Measurements from ENCODE around the gene CRACR2B.

CRACR2B gene

GRCh38 chr11:839875-840617, 12.3 kb downstream of the CRACR2B start:
- peak; percentile 40 for DNase-seq (ENCODE audit: low spot score)

GRCh38 chr11:841981-842369, 14.3 kb downstream of the CRACR2B start:
- no peak for DNase-seq (ENCODE audit: low spot score)

- DNase-seq (ENCODE audit: low spot score): peak; percentile 86
Observed at GRCh38 chr11:842370-843002, 14.8 kb downstream of the CRACR2B start, which contains the start of the genes POLR2L and TSPAN4. POLR2L (minus strand) TSS chr11:842529; CDS start chr11:842508, 21 bp downstream. TSPAN4 (plus strand) TSS chr11:842852; CDS start chr11:850305, 7,453 bp downstream.

GRCh38 chr11:843086-843734, 15.5 kb downstream of the CRACR2B start:
- no peak for DNase-seq (ENCODE audit: low spot score)

GRCh38 chr11:843818-844692, 16.3 kb downstream of the CRACR2B start:
- peak; percentile 41 for DNase-seq (ENCODE audit: low spot score)

GRCh38 chr11:844693-845644, 17.2 kb downstream of the CRACR2B start:
- peak; percentile 57 for DNase-seq (ENCODE audit: low spot score)

- no peak for DNase-seq (ENCODE audit: low spot score)
Observed at GRCh38 chr11:845872-846495, 18.3 kb downstream of the CRACR2B start.

GRCh38 chr11:846496-847098, 18.9 kb downstream of the CRACR2B start:
- DNase-seq (ENCODE audit: low spot score): no peak

GRCh38 chr11:847876-848275, 20.2 kb downstream of the CRACR2B start:
- DNase-seq (ENCODE audit: low spot score): no peak

GRCh38 chr11:848380-848931, 20.7 kb downstream of the CRACR2B start:
- peak; percentile 67 for DNase-seq (ENCODE audit: low spot score)

GRCh38 chr11:849104-849824, 21.5 kb downstream of the CRACR2B start:
- DNase-seq (ENCODE audit: low spot score): no peak

GRCh38 chr11:849951-850774, 22.4 kb downstream of the CRACR2B start:
- DNase-seq (ENCODE audit: low spot score): no peak

- peak; percentile 59 for DNase-seq (ENCODE audit: low spot score)
Observed at GRCh38 chr11:850775-851763, 23.4 kb downstream of the CRACR2B start.

GRCh38 chr11:852762-853161, 25.0 kb downstream of the CRACR2B start:
- DNase-seq (ENCODE audit: low spot score): no peak

- no peak for DNase-seq (ENCODE audit: low spot score)
Observed at GRCh38 chr11:853682-854448, 26.1 kb downstream of the CRACR2B start.
